ENCODE measurements around the gene NOXRED1. TPM values are rescaled to one million over a fixed set of nuclear protein-coding genes. Genes with fewer than 3 reads are reported as not detected.

Gene NOXRED1, protein sequence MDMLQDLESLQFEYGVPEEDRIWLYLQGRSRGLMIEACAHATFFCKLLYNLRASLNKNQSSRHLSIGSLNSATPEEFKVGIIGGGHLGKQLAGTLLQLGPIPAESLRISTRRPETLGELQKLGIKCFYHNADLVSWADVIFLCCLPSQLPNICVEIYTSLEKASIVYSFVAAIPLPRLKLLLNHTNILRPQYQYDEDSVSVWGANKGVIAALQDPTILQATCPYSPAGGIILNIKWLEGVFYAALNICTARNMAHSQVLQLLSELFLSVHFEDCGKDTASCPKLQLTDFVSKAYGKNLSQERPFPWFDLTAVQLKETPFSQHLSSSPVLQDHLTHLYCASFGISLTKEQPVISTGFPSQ
- 0.16 and 0.18 TPM in 2 replicates for polyA plus RNA-seq (2011; rRNA removed)
- polyA minus RNA-seq (2011; rRNA and poly(A)+ RNA removed), result 0.14 and 0.57 TPM in 2 replicates

DNA sequence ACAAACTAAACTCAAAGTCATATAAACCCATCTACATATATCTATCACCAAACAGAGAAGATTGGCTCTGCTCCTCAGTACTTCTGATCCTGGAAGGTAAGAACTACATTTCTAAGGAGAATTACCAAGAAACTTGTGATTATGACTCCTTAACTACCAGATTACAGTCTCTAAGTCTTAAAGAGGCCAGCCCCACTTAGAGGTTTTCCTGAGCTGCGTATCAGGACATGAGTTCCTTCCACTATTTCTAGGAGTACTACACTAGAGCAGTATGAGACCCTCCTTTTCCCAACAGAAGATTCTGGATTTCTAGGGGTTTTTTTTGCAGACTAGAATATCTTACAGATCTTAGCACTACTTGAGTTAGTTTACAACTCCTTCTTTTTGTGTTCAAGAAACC, at the start of gene NOXRED1:
Gene NOXRED1 (minus strand): TSS at position 101 of the 400 bp plus-strand sequence. CDS start 634 bp downstream, outside the sequence.
- Histone ChIP-seq H3K4me3 (ENCODE audit: low read depth, low read length) (no peak within 1 kb of the TSS), H3K27me3 (ENCODE audit: control insufficient read depth, insufficient read depth, low read length) (no peaks in the 10 kb centered on the region), H3K36me3 (ENCODE audit: control insufficient read depth, insufficient read depth, low read length) (peaks cover 14% of the 10 kb centered on the region)
- DNase-seq (ENCODE audit: low read depth), result no peak
- ChIA-PET CTCF (no interaction called here), POLR2A (no interaction called here)
- TF ChIP-seq, protein P1, sequence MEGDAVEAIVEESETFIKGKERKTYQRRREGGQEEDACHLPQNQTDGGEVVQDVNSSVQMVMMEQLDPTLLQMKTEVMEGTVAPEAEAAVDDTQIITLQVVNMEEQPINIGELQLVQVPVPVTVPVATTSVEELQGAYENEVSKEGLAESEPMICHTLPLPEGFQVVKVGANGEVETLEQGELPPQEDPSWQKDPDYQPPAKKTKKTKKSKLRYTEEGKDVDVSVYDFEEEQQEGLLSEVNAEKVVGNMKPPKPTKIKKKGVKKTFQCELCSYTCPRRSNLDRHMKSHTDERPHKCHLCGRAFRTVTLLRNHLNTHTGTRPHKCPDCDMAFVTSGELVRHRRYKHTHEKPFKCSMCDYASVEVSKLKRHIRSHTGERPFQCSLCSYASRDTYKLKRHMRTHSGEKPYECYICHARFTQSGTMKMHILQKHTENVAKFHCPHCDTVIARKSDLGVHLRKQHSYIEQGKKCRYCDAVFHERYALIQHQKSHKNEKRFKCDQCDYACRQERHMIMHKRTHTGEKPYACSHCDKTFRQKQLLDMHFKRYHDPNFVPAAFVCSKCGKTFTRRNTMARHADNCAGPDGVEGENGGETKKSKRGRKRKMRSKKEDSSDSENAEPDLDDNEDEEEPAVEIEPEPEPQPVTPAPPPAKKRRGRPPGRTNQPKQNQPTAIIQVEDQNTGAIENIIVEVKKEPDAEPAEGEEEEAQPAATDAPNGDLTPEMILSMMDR (IDR thresholded peaks at IDR 0.05; ENCODE audit: insufficient read depth, low read depth, low read length), result no peak

DNA sequence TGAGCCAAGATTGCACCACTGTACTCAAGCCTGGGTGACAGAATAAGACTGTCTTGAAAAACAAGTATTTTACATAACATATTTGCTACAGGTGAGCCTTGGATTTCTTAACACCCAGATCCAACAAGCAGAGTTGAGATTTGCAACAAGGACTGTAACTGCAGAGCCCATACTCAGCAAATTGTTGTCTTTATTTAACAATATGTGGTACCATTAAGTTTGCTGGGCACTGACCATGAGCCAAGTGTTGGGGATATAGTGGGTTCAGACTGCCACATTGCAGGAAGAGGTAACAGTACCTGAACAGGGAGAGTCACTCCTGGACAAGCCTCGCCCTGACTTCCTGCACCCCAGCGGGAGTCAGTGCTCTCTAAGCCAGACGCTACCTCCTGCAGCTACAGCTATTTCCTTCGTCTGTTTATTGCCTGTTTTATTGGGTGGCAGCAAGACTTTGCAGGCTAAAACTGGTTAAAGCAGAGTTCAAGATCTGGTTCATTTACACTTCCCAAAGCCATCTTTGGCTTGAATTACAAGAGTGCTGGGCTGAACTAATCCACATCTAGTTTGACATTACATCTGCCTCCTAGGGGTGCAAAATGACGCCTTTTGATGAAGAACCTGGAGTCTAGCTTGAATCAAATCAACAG, 47.0 kb upstream of the NOXRED1 start:
- ChIA-PET CTCF (interaction anchor here (8.2 kb wide), 1 partner anchor 11 kb away, joined by 38 read pairs; the partner anchor contains the start of gene AHSA1), POLR2A (no interaction called here)
- Histone ChIP-seq H3K4me3 (ENCODE audit: low read depth, low read length) (no peak overlapping the region), H3K27me3 (ENCODE audit: control insufficient read depth, insufficient read depth, low read length) (peaks cover 8% of the 10 kb centered on the region; the same call in 1 of the 2 replicates), H3K36me3 (ENCODE audit: control insufficient read depth, insufficient read depth, low read length) (peaks cover 15% of the 10 kb centered on the region)
- no peak for DNase-seq (ENCODE audit: low read depth)
- TF ChIP-seq, protein P1 (IDR thresholded peaks at IDR 0.05; ENCODE audit: insufficient read depth, low read depth, low read length), result no peak

DNA sequence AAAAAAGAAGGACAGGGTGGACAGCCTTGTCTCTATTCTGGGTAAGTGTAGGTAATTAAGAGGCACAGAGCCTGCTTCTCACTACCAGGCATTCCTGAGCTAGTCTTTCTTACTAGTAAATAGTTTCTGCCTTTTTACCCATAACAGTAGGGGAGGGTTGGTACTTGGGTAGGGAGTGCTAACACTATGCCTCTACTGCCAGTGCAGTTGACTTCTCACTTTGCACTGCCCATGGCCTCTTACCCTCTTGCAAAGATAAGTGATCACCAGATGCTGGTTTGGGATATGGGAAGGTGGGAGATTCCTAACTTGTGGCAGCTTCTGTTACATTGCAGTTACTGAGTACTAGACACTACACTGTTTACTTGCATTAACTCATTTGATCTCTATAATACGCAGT, 46.2 kb upstream of the NOXRED1 start:
- POLR2A ChIA-PET, result no interaction called here

DNA sequence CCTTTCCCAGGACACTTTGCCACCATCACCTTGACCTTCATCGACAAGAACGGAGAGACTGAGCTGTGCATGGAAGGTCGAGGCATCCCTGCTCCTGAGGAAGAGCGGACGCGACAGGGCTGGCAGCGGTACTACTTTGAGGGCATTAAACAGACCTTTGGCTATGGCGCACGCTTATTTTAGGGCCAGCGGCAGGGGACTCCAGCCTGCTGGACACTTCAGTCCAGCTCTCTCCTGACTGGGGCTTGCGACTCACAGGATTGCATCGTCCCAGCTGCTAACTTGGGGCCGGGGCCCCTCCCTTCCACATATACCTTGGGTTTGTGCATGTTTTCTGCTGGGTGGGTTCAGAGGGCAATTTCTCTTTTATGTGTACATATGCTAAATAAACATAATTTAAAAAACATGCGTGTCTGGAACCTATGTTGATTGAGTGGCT, 45.8 kb upstream of the NOXRED1 start:
- DNase-seq (ENCODE audit: low read depth), result no peak
- H3K4me3 ChIP-seq (ENCODE audit: low read depth, low read length), result no peak overlapping the region
- peaks cover 4% of the 10 kb centered on the region; the same call in 1 of the 2 replicates for H3K27me3 ChIP-seq (ENCODE audit: control insufficient read depth, insufficient read depth, low read length)
- ChIA-PET POLR2A (no interaction called here), CTCF (interaction anchor here (8.2 kb wide), 1 partner anchor 10 kb away, joined by 38 read pairs; the partner anchor contains the start of gene AHSA1)
- TF ChIP-seq, protein P1 (IDR thresholded peaks at IDR 0.05; ENCODE audit: insufficient read depth, low read depth, low read length), result no peak
- peaks cover 18% of the 10 kb centered on the region for H3K36me3 ChIP-seq (ENCODE audit: control insufficient read depth, insufficient read depth, low read length)

More for the DNA sequence above, 46.2 kb upstream of the NOXRED1 start:
- CTCF ChIA-PET, result interaction anchor here (8.2 kb wide), 1 partner anchor 10 kb away, joined by 38 read pairs; the partner anchor contains the start of gene AHSA1
- TF ChIP-seq, protein P1 (IDR thresholded peaks at IDR 0.05; ENCODE audit: insufficient read depth, low read depth, low read length), result no peak
- DNase-seq (ENCODE audit: low read depth), result no peak
- Histone ChIP-seq H3K4me3 (ENCODE audit: low read depth, low read length) (no peak overlapping the region), H3K27me3 (ENCODE audit: control insufficient read depth, insufficient read depth, low read length) (peaks cover 4% of the 10 kb centered on the region; the same call in 1 of the 2 replicates), H3K36me3 (ENCODE audit: control insufficient read depth, insufficient read depth, low read length) (peaks cover 18% of the 10 kb centered on the region)

DNA sequence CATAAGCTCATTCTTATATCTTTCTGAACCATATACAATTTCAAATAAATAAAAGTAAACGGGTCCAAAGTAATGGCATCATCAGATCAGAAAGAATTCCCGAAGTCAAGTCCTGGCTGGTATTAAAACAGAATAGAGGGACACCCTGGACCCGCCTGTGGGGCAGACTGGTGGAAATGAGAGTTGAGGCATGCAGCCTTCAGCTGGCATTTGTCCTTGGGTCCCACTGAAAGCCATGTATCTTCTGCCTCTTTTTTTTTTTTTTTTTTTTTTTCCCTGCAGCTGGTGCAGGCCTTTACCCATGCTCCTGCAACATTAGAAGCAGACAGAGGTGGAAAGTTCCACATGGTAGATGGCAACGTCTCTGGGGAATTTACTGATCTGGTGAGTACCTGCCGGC, 44.5 kb upstream of the NOXRED1 start:
- POLR2A ChIA-PET, result interaction anchor here (0.7 kb wide), 1 partner anchor 551 kb away, joined by 11 read pairs; no protein-coding TSS in a partner anchor
- CTCF ChIA-PET, result interaction anchor here (1.1 kb wide), 1 partner anchor 9 kb away, joined by 6 read pairs; no protein-coding TSS in a partner anchor
- no peak for DNase-seq (ENCODE audit: low read depth)
- peaks cover 23% of the 10 kb centered on the region for H3K36me3 ChIP-seq (ENCODE audit: control insufficient read depth, insufficient read depth, low read length)
- H3K4me3 ChIP-seq (ENCODE audit: low read depth, low read length), result no peak overlapping the region
- H3K27me3 ChIP-seq (ENCODE audit: control insufficient read depth, insufficient read depth, low read length), result peaks cover 4% of the 10 kb centered on the region; the same call in 1 of the 2 replicates
- TF ChIP-seq, protein P1 (IDR thresholded peaks at IDR 0.05; ENCODE audit: insufficient read depth, low read depth, low read length), result no peak

All from BJ (cell line).